ENCODE data around the gene BPI. TPM values are rescaled to one million over a fixed set of nuclear protein-coding genes. Genes with fewer than 3 reads are reported as not detected.

Gene BPI
- total RNA-seq, 1 experiment from 2014 or later, result not detected

GRCh38 chr20:38270869-38271605 lies 32.9 kb upstream of the BPI start:
- no peak for TF ChIP-seq CTCF (conservative IDR thresholded peaks at IDR 0.05)
- no peaks in the 10 kb centered on the region for H3K79me1 ChIP-seq (ENCODE audit: insufficient read depth, low read depth, low read length, poor library complexity, severe bottlenecking)
- WGBS (ENCODE audit: extremely low coverage, insufficient read length, low lambda C conversion rate), result no CpG with 5 or more reads among the region's 10 CpGs
- no peak overlapping the region for H3K14ac ChIP-seq (ENCODE audit: insufficient read depth, low read length)
- H3K4ac ChIP-seq (ENCODE audit: low read depth, low read length), result no peak overlapping the region
- no peak overlapping the region for H4K8ac ChIP-seq (replicated peaks; ENCODE audit: insufficient read length, low read depth, low read length)
- H3K23me2 ChIP-seq (ENCODE audit: insufficient read length, low read depth, low read length, poor library complexity, severe bottlenecking), result no peaks in the 10 kb centered on the region
- no peak overlapping the region for H3K27ac ChIP-seq (ENCODE audit: insufficient read length, low read depth, low read length)
- no peaks in the 10 kb centered on the region for H3K79me2 ChIP-seq (ENCODE audit: insufficient read depth, low read length)
- Mint-ChIP-seq H3K9me3 (peaks cover 0 to 3% of the 10 kb centered on the region in 2 experiments; a peak in 2 of 5 replicates), H3K4me3 (no peak overlapping the region), H3K27me3 (ENCODE audit: low read depth) (peaks cover 25% of the 10 kb centered on the region), H3K27ac (no peak overlapping the region), H3K4me1 (peaks cover 0 to 2% of the 10 kb centered on the region in 2 experiments; a peak in 1 of 4 replicates), H3K36me3 (ENCODE audit: insufficient read depth in 1 of 3, low read depth in 3 of 3) (peaks cover 0 to 2% (median 0%) of the 10 kb centered on the region in 3 experiments; a peak in 1 of 7 replicates)
- H3K9me3 ChIP-seq (ENCODE audit: control insufficient read depth, low read depth, low read length), result no peaks in the 10 kb centered on the region
- H3T11ph ChIP-seq (ENCODE audit: low read length), result no peak overlapping the region
- no peak overlapping the region for H3K18ac ChIP-seq (ENCODE audit: insufficient read length, low read depth, low read length)
- no peak overlapping the region for H3K9ac ChIP-seq (ENCODE audit: extremely low read depth, insufficient read length, low read length)
- no peak overlapping the region for H3K23ac ChIP-seq (ENCODE audit: insufficient read length, low read depth, low read length)
- H3K4me2 ChIP-seq (ENCODE audit: insufficient read depth, insufficient read length, low read length), result no peak overlapping the region
- no peak overlapping the region for H2AK5ac ChIP-seq (ENCODE audit: insufficient read length, low read length)
- H4K5ac ChIP-seq (ENCODE audit: insufficient read length, low read depth, low read length), result no peak overlapping the region
- no peak overlapping the region for H4K91ac ChIP-seq (ENCODE audit: insufficient read length, low read depth, low read length)
- H2BK5ac ChIP-seq (ENCODE audit: insufficient read length, low read length), result no peak overlapping the region
- H2AFZ ChIP-seq (ENCODE audit: low read length), result no peak overlapping the region
- H3K4me1 ChIP-seq (ENCODE audit: insufficient read depth, low read length), result no peaks in the 10 kb centered on the region
- no peak overlapping the region for H2BK12ac ChIP-seq (ENCODE audit: insufficient read length, low read depth, low read length)
- DNase-seq, result no peak
- no peak overlapping the region for H3K56ac ChIP-seq (ENCODE audit: insufficient read length, low read depth, low read length)
- no peak overlapping the region for H2BK15ac ChIP-seq (ENCODE audit: low read depth, low read length)
- no peak overlapping the region for H2BK120ac ChIP-seq (ENCODE audit: low read depth, low read length, poor library complexity, severe bottlenecking)
- H3K27me3 ChIP-seq (ENCODE audit: insufficient read depth, low read length), result no peaks in the 10 kb centered on the region
- H2BK20ac ChIP-seq (ENCODE audit: low read depth, low read length, poor library complexity, severe bottlenecking), result no peak overlapping the region
- no peaks in the 10 kb centered on the region for H4K20me1 ChIP-seq (ENCODE audit: control insufficient read depth, insufficient read depth, insufficient read length)
